Measurements from ENCODE around the gene PRKN.

DNA sequence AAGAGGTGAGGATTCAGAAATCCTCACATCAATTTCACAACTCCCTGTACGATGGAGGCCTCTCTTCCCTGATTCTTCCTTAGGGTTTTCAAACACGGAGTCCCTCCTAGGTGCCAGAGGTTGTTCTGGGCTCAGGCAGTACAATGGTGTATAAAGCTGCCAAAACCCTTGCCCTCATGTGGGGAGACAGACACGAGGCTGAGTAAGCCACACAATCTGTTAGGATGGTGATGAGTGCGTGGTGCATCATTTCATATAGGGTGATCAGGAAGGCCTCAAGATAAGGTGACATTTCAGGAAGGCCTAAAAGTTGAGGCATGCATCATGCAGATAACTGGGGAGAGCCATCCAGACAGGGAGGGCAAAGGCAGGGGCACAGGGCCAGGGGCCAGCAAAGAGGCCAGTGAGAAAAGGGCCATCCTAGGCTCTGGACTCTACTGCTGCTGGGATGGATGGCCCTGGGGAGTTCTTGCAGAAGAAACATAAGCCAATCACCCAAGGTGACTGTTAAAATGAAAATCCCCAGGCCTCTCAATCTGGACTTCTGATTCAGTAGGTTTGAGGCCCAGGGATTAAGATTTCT lies 186.5 kb downstream of the PRKN start:
- TF ChIP-seq, protein P1, sequence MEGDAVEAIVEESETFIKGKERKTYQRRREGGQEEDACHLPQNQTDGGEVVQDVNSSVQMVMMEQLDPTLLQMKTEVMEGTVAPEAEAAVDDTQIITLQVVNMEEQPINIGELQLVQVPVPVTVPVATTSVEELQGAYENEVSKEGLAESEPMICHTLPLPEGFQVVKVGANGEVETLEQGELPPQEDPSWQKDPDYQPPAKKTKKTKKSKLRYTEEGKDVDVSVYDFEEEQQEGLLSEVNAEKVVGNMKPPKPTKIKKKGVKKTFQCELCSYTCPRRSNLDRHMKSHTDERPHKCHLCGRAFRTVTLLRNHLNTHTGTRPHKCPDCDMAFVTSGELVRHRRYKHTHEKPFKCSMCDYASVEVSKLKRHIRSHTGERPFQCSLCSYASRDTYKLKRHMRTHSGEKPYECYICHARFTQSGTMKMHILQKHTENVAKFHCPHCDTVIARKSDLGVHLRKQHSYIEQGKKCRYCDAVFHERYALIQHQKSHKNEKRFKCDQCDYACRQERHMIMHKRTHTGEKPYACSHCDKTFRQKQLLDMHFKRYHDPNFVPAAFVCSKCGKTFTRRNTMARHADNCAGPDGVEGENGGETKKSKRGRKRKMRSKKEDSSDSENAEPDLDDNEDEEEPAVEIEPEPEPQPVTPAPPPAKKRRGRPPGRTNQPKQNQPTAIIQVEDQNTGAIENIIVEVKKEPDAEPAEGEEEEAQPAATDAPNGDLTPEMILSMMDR (IDR thresholded peaks at IDR 0.05): no peak
- TF ChIP-seq ZFX (IDR thresholded peaks at IDR 0.05; ENCODE audit: borderline replicate concordance): no peak

Data from 22Rv1 (cell line).